Midbrain (tissue), 1 donor: ENCODE results near the gene AP3S1.

Experiments
- DNase-seq: peaks from one replicate; lab custom pipeline; 2025; lab: John Stamatoyannopoulos, UW

The AP3S1 gene

GRCh38 chr5:115825948-115826347 is 15.8 kb upstream of the AP3S1 start:
- DNase-seq, result no peak

GRCh38 chr5:115829913-115830312 is 11.8 kb upstream of the AP3S1 start:
- no peak for DNase-seq

GRCh38 chr5:115831163-115831768 is 10.5 kb upstream of the AP3S1 start:
- peak; percentile 53 for DNase-seq

GRCh38 chr5:115835481-115835880 is 6.3 kb upstream of the AP3S1 start:
- no peak for DNase-seq

- DNase-seq, result peak; percentile 58
These were observed 2.7 kb upstream of the AP3S1 start for GRCh38 chr5:115838885-115839518.

GRCh38 chr5:115840873-115841272 is 862 bp upstream of the AP3S1 start:
- DNase-seq, result no peak

GRCh38 chr5:115842089-115842935 is 577 bp downstream of the AP3S1 start:
- peak; percentile 36 for DNase-seq

- DNase-seq, result no peak
These were observed 1.2 kb downstream of the AP3S1 start for GRCh38 chr5:115842952-115843351.

- DNase-seq, result no peak
These were observed 1.9 kb downstream of the AP3S1 start for GRCh38 chr5:115843444-115844130.

GRCh38 chr5:115844321-115844817 is 2.6 kb downstream of the AP3S1 start:
- DNase-seq, result no peak

GRCh38 chr5:115847290-115847689 is 5.6 kb downstream of the AP3S1 start:
- no peak for DNase-seq

- no peak for DNase-seq
These were observed 7.6 kb downstream of the AP3S1 start for GRCh38 chr5:115849258-115849798.

- no peak for DNase-seq
These were observed 9.1 kb downstream of the AP3S1 start for GRCh38 chr5:115850744-115851416.

- no peak for DNase-seq
These were observed 12.4 kb downstream of the AP3S1 start for GRCh38 chr5:115854139-115854538.

- no peak for DNase-seq
These were observed 14.2 kb downstream of the AP3S1 start for GRCh38 chr5:115855959-115856358.

- DNase-seq, result no peak
These were observed 15.3 kb downstream of the AP3S1 start for GRCh38 chr5:115857057-115857479.

GRCh38 chr5:115857626-115858349 is 16.1 kb downstream of the AP3S1 start:
- DNase-seq, result no peak

- no peak for DNase-seq
These were observed 16.7 kb downstream of the AP3S1 start for GRCh38 chr5:115858396-115858795.

- no peak for DNase-seq
These were observed 17.6 kb downstream of the AP3S1 start for GRCh38 chr5:115859378-115859777.

- no peak for DNase-seq
These were observed 27.6 kb downstream of the AP3S1 start for GRCh38 chr5:115869256-115869795.
